Naive B cell (primary cell): ENCODE data around the gene PZP. TPM values are rescaled to one million over a fixed set of nuclear protein-coding genes. Genes with fewer than 3 reads are reported as not detected.
A peak's percentile ranks its signal among the peaks of the same experiment; 100 is the strongest.

ENCODE experiments used
- ATAC-seq, 2 donors: fragments of 150-1000 bp; cut with Tn5 transposase; 2 replicates each; pipeline ENCODE4 v1.10.0; 2021; ENCODE audit warnings: low read depth in 2 of 2, mild to moderate bottlenecking in 2 of 2, moderate library complexity in 2 of 2
- DNase-seq: peaks from one replicate; pipeline ENCODE4 v3.0.0; 2022
- H3K27ac Mint-ChIP-seq, 6 donors: one replicate each; pipeline ENCODE4 v1.8.0; 2020 to 2022; ENCODE audit warnings: mild to moderate bottlenecking in 6 of 6, mixed read lengths in 6 of 6, moderate library complexity in 5 of 6, inconsistent platforms in 2 of 6
- H3K27me3 Mint-ChIP-seq, 3 donors: one replicate each; pipeline ENCODE4 v1.8.0; 2021 to 2022; ENCODE audit warnings: mixed read lengths in 3 of 3, mild to moderate bottlenecking in 1 of 3
- H3K36me3 Mint-ChIP-seq, 2 donors: one replicate each; pipeline ENCODE4 v1.8.0; 2020 to 2022; ENCODE audit warnings: mixed read lengths in 2 of 2, inconsistent platforms in 1 of 2, mild to moderate bottlenecking in 1 of 2
- H3K4me1 Mint-ChIP-seq, 3 donors: one replicate each; pipeline ENCODE4 v1.8.0; 2020 to 2022; ENCODE audit warnings: mixed read lengths in 3 of 3, inconsistent platforms in 1 of 3, mild to moderate bottlenecking in 1 of 3, moderate library complexity in 1 of 3
- H3K4me3 Mint-ChIP-seq, 8 donors: one replicate each; pipeline ENCODE4 v1.8.0; 2020 to 2022; ENCODE audit warnings: mild to moderate bottlenecking in 8 of 8, mixed read lengths in 8 of 8, moderate library complexity in 8 of 8, inconsistent platforms in 2 of 8
- H3K9me3 Mint-ChIP-seq, 7 donors: one replicate each; pipeline ENCODE4 v1.8.0; 2020 to 2022; ENCODE audit warnings: mixed read lengths in 7 of 7, mild to moderate bottlenecking in 5 of 7, inconsistent platforms in 2 of 7, moderate library complexity in 1 of 7
- polyA plus RNA-seq, 6 donors: library from polyadenylated mRNA; unstranded; fragments of 300-500 nt; fragmentation: Illumina TruSeq; gene quantifications; one replicate each; pipeline ENCODE4 v1.2.3, GENCODE V29; 2021; ENCODE audit warnings: low read depth in 6 of 6

The PZP gene
- polyA plus RNA-seq, 6 donors from 2014 or later: not detected

GRCh38 chr12:9132008-9132535 lies 76.1 kb downstream of the PZP start:
- peaks cover 0 to 5% (median 4%) of the 10 kb centered on the region in 3 donors for H3K27me3 Mint-ChIP-seq
- no peak overlapping the region for H3K27ac Mint-ChIP-seq

GRCh38 chr12:9130244-9130643 lies 78.0 kb downstream of the PZP start:
- H3K27me3 Mint-ChIP-seq: peaks cover 0 to 5% (median 4%) of the 10 kb centered on the region in 3 donors
- peaks cover 4 to 11% (median 6%) of the 10 kb centered on the region in 7 donors for H3K9me3 Mint-ChIP-seq
- no peak overlapping the region for H3K27ac Mint-ChIP-seq
- no peaks in the 10 kb centered on the region for H3K4me1 Mint-ChIP-seq
- H3K36me3 Mint-ChIP-seq: no peaks in the 10 kb centered on the region
- no peak overlapping the region for H3K4me3 Mint-ChIP-seq
- ATAC-seq: no peak
- DNase-seq: no peak

More at GRCh38 chr12:9132008-9132535, 76.1 kb downstream of the PZP start:
- H3K36me3 Mint-ChIP-seq: no peaks in the 10 kb centered on the region
- DNase-seq: no peak
- no peak for ATAC-seq
- no peak overlapping the region for H3K4me3 Mint-ChIP-seq
- H3K4me1 Mint-ChIP-seq: no peaks in the 10 kb centered on the region
- peaks cover 4 to 11% (median 6%) of the 10 kb centered on the region in 7 donors for H3K9me3 Mint-ChIP-seq

- Mint-ChIP-seq H3K27me3 (peaks cover 0 to 1% (median 0%) of the 10 kb centered on the region in 3 donors), H3K27ac (no peak overlapping the region), H3K4me1 (no peaks in the 10 kb centered on the region), H3K9me3 (peaks cover 4 to 11% (median 6%) of the 10 kb centered on the region in 7 donors), H3K36me3 (no peaks in the 10 kb centered on the region), H3K4me3 (peak overlapping the region in 1 of 8 donors; percentile 75)
- ATAC-seq (no peak), DNase-seq (no peak)
Observed at GRCh38 chr12:9127936-9128663, 80.1 kb downstream of the PZP start.

GRCh38 chr12:9127484-9127883 lies 80.7 kb downstream of the PZP start:
- ATAC-seq: no peak
- peaks cover 4 to 11% (median 6%) of the 10 kb centered on the region in 7 donors for H3K9me3 Mint-ChIP-seq
- no peaks in the 10 kb centered on the region for H3K36me3 Mint-ChIP-seq
- H3K27ac Mint-ChIP-seq: no peak overlapping the region
- no peaks in the 10 kb centered on the region for H3K4me1 Mint-ChIP-seq
- no peaks in the 10 kb centered on the region for H3K27me3 Mint-ChIP-seq
- DNase-seq: no peak
- H3K4me3 Mint-ChIP-seq: no peak overlapping the region

- no peak for ATAC-seq
- DNase-seq: no peak
- no peak overlapping the region for H3K27ac Mint-ChIP-seq
- H3K4me3 Mint-ChIP-seq: no peak overlapping the region
- H3K9me3 Mint-ChIP-seq: no peaks in the 10 kb centered on the region
- H3K36me3 Mint-ChIP-seq: no peaks in the 10 kb centered on the region
- no peaks in the 10 kb centered on the region for H3K4me1 Mint-ChIP-seq
- H3K27me3 Mint-ChIP-seq: peaks cover 0 to 1% (median 0%) of the 10 kb centered on the region in 3 donors
Observed at GRCh38 chr12:9124383-9125031, 83.7 kb downstream of the PZP start.

GRCh38 chr12:9123781-9124382 lies 84.3 kb downstream of the PZP start:
- no peak for DNase-seq
- H3K9me3 Mint-ChIP-seq: no peaks in the 10 kb centered on the region
- H3K36me3 Mint-ChIP-seq: no peaks in the 10 kb centered on the region
- H3K27ac Mint-ChIP-seq: no peak overlapping the region
- ATAC-seq: no peak
- H3K4me3 Mint-ChIP-seq: no peak overlapping the region
- peaks cover 0 to 5% (median 0%) of the 10 kb centered on the region in 3 donors for H3K27me3 Mint-ChIP-seq
- no peaks in the 10 kb centered on the region for H3K4me1 Mint-ChIP-seq

GRCh38 chr12:9122091-9122609 lies 86.0 kb downstream of the PZP start:
- DNase-seq: no peak
- Mint-ChIP-seq H3K4me1 (peaks cover 4 to 6% (median 5%) of the 10 kb centered on the region in 3 donors), H3K4me3 (no peak overlapping the region), H3K27ac (no peak overlapping the region), H3K36me3 (no peaks in the 10 kb centered on the region), H3K9me3 (no peaks in the 10 kb centered on the region), H3K27me3 (peaks cover 0 to 5% (median 0%) of the 10 kb centered on the region in 3 donors)
- ATAC-seq: no peak

- H3K27ac Mint-ChIP-seq: no peak overlapping the region
- DNase-seq (no peak), ATAC-seq (no peak)
- H3K9me3 Mint-ChIP-seq: no peaks in the 10 kb centered on the region
- peaks cover 0 to 5% (median 0%) of the 10 kb centered on the region in 3 donors for H3K27me3 Mint-ChIP-seq
- H3K4me3 Mint-ChIP-seq: no peak overlapping the region
- peaks cover 15 to 19% (median 16%) of the 10 kb centered on the region in 3 donors for H3K4me1 Mint-ChIP-seq
- H3K36me3 Mint-ChIP-seq: no peaks in the 10 kb centered on the region
Observed at GRCh38 chr12:9120487-9121184, 87.6 kb downstream of the PZP start.

- no peaks in the 10 kb centered on the region for H3K36me3 Mint-ChIP-seq
- DNase-seq: peak; percentile 17
- H3K27me3 Mint-ChIP-seq: peaks cover 0 to 5% (median 0%) of the 10 kb centered on the region in 3 donors
- peaks cover 16 to 20% (median 20%) of the 10 kb centered on the region in 3 donors for H3K4me1 Mint-ChIP-seq
- H3K4me3 Mint-ChIP-seq: no peak overlapping the region
- no peak overlapping the region for H3K27ac Mint-ChIP-seq
- ATAC-seq: peak; percentile 73 to 83
- no peaks in the 10 kb centered on the region for H3K9me3 Mint-ChIP-seq
Observed at GRCh38 chr12:9118158-9118557, 90.0 kb downstream of the PZP start.

- H3K4me3 Mint-ChIP-seq: peak within 1 kb of the TSS in 1 of 8 donors; percentile 34
- H3K4me1 Mint-ChIP-seq: peaks cover 16 to 20% (median 20%) of the 10 kb centered on the region in 3 donors
- DNase-seq (no peak), ATAC-seq (no peak)
- peak within 1 kb of the TSS in 1 of 6 donors; percentile 23 for H3K27ac Mint-ChIP-seq
- H3K36me3 Mint-ChIP-seq: no peaks in the 10 kb centered on the region
- no peaks in the 10 kb centered on the region for H3K9me3 Mint-ChIP-seq
- peaks cover 0 to 5% (median 0%) of the 10 kb centered on the region in 3 donors for H3K27me3 Mint-ChIP-seq
Observed at GRCh38 chr12:9115731-9116559, 92.2 kb downstream of the PZP start, which contains the start of gene A2M. Gene A2M, minus strand, starts transcription at chr12:9115919. Its CDS starts 70 bp downstream, at chr12:9115849.

GRCh38 chr12:9114946-9115345 lies 93.2 kb downstream of the PZP start:
- Mint-ChIP-seq H3K36me3 (no peaks in the 10 kb centered on the region), H3K27me3 (peaks cover 0 to 5% (median 0%) of the 10 kb centered on the region in 3 donors), H3K4me3 (no peak overlapping the region), H3K4me1 (peaks cover 16 to 20% (median 20%) of the 10 kb centered on the region in 3 donors), H3K9me3 (no peaks in the 10 kb centered on the region), H3K27ac (no peak overlapping the region)
- ATAC-seq (no peak), DNase-seq (no peak)

- no peak overlapping the region for H3K4me3 Mint-ChIP-seq
- H3K27me3 Mint-ChIP-seq: no peaks in the 10 kb centered on the region
- DNase-seq (no peak), ATAC-seq (no peak)
- H3K27ac Mint-ChIP-seq: no peak overlapping the region
- peaks cover 16 to 20% (median 20%) of the 10 kb centered on the region in 3 donors for H3K4me1 Mint-ChIP-seq
- no peaks in the 10 kb centered on the region for H3K36me3 Mint-ChIP-seq
- no peaks in the 10 kb centered on the region for H3K9me3 Mint-ChIP-seq
Observed at GRCh38 chr12:9113987-9114309, 94.2 kb downstream of the PZP start.
